ENCODE measurements around the gene SKAP2. TPM values are rescaled to one million over a fixed set of nuclear protein-coding genes. Genes with fewer than 3 reads are reported as not detected.

The SKAP2 gene
- total RNA-seq: 22.2 TPM

GRCh38 chr7:26864309-26865093 is at the start of gene SKAP2:
SKAP2 (minus strand) TSS chr7:26864590; CDS start chr7:26864429, 161 bp downstream.
- peak; percentile 98 for ATAC-seq

- no peak for ATAC-seq
Observed at GRCh38 chr7:26912933-26913536, 48.6 kb upstream of the SKAP2 start.

- ATAC-seq: no peak
Observed at GRCh38 chr7:26912338-26912737, 47.9 kb upstream of the SKAP2 start.

GRCh38 chr7:26910221-26910620 is 45.8 kb upstream of the SKAP2 start:
- peak; percentile 41 for ATAC-seq

- ATAC-seq: no peak
Observed at GRCh38 chr7:26900251-26900650, 35.9 kb upstream of the SKAP2 start.

- no peak for ATAC-seq
Observed at GRCh38 chr7:26899519-26899918, 35.1 kb upstream of the SKAP2 start.

GRCh38 chr7:26898891-26899290 is 34.5 kb upstream of the SKAP2 start:
- no peak for ATAC-seq

GRCh38 chr7:26897928-26898327 is 33.5 kb upstream of the SKAP2 start:
- no peak for ATAC-seq

GRCh38 chr7:26891400-26892350 is 27.3 kb upstream of the SKAP2 start:
- ATAC-seq: no peak

GRCh38 chr7:26880852-26881251 is 16.5 kb upstream of the SKAP2 start:
- ATAC-seq: no peak

- ATAC-seq: no peak
Observed at GRCh38 chr7:26879671-26880070, 15.3 kb upstream of the SKAP2 start.

GRCh38 chr7:26868841-26869495 is 4.6 kb upstream of the SKAP2 start:
- ATAC-seq: no peak

GRCh38 chr7:26865094-26865388 is 651 bp upstream of the SKAP2 start:
- ATAC-seq: peak; percentile 10

- ATAC-seq: peak; percentile 21
Observed at GRCh38 chr7:26863518-26864308, 677 bp downstream of the SKAP2 start.

- ATAC-seq: no peak
Observed at GRCh38 chr7:26862834-26863233, 1.6 kb downstream of the SKAP2 start.

- ATAC-seq: no peak
Observed at GRCh38 chr7:26861050-26861449, 3.3 kb downstream of the SKAP2 start.

- no peak for ATAC-seq
Observed at GRCh38 chr7:26860361-26860760, 4.0 kb downstream of the SKAP2 start.

- ATAC-seq: no peak
Observed at GRCh38 chr7:26859720-26860119, 4.7 kb downstream of the SKAP2 start.

- peak; percentile 49 for ATAC-seq
Observed at GRCh38 chr7:26858735-26859134, 5.7 kb downstream of the SKAP2 start.

GRCh38 chr7:26858241-26858715 is 6.1 kb downstream of the SKAP2 start:
- no peak for ATAC-seq

GRCh38 chr7:26857506-26858240 is 6.7 kb downstream of the SKAP2 start:
- peak; percentile 51 for ATAC-seq

Measured in esophagus mucosa (tissue), 1 donor.